GM06990 (cell line): Measurements from ENCODE around the gene VIT.

Source experiments
- DNase-seq: peaks from one replicate; pipeline ENCODE4 v3.0.0-alpha.2; 2011; ENCODE audit not compliant: insufficient read length; ENCODE audit errors: extremely low read depth
- H3K27me3 ChIP-seq: replicated peaks from 2 replicates; pipeline ENCODE4 v1.6.0; 2011; ENCODE audit warnings: low read length; ENCODE audit not compliant: control insufficient read depth, insufficient read depth
- H3K36me3 ChIP-seq: 2 replicates; pipeline ENCODE4 v1.5.1; 2011; ENCODE audit warnings: low read length; ENCODE audit not compliant: control insufficient read depth, insufficient read depth
- H3K4me3 ChIP-seq: replicated peaks from 2 replicates; pipeline ENCODE4 v1.5.1; 2011; ENCODE audit warnings: low read depth, mild to moderate bottlenecking, control low read depth, low read length
- TF ChIP-seq, protein P1 (sequence below): IDR thresholded peaks from 2 replicates; pipeline ENCODE4 v1.5.1; 2011; ENCODE audit warnings: low read length, control low read depth, mild to moderate bottlenecking, inconsistent platforms; ENCODE audit not compliant: insufficient read depth, poor library complexity, severe bottlenecking

VIT gene

GRCh38 chr2:36733215-36733614 lies 36.7 kb downstream of the VIT start:
- Histone ChIP-seq H3K36me3 (no peaks in the 10 kb centered on the region), H3K27me3 (no peaks in the 10 kb centered on the region), H3K4me3 (no peak overlapping the region)
- TF ChIP-seq, protein P1, sequence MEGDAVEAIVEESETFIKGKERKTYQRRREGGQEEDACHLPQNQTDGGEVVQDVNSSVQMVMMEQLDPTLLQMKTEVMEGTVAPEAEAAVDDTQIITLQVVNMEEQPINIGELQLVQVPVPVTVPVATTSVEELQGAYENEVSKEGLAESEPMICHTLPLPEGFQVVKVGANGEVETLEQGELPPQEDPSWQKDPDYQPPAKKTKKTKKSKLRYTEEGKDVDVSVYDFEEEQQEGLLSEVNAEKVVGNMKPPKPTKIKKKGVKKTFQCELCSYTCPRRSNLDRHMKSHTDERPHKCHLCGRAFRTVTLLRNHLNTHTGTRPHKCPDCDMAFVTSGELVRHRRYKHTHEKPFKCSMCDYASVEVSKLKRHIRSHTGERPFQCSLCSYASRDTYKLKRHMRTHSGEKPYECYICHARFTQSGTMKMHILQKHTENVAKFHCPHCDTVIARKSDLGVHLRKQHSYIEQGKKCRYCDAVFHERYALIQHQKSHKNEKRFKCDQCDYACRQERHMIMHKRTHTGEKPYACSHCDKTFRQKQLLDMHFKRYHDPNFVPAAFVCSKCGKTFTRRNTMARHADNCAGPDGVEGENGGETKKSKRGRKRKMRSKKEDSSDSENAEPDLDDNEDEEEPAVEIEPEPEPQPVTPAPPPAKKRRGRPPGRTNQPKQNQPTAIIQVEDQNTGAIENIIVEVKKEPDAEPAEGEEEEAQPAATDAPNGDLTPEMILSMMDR = no peak
- no peak for DNase-seq

DNA sequence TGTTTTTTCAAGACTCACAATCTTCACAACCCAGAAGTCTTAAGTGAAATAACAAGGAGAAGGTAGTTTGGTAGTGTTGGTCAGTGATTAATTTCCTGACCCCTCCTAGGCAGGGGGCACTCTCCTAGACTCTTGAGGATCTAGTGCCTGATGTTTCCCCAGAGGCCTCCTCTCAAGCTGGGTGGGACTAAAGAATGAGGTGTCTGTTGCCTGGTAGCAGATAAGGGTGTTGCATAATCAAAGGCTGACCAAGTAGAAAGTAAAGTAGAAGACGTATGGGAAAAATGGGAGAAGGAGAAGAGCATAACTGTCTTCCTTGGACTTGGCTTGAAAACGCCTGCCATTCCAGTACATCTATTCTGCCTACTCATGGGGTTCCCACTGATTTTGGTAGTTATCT lies 37.8 kb downstream of the VIT start:
- H3K36me3 ChIP-seq = no peaks in the 10 kb centered on the region
- no peak overlapping the region for H3K4me3 ChIP-seq
- TF ChIP-seq, protein P1 = no peak
- no peaks in the 10 kb centered on the region for H3K27me3 ChIP-seq
- DNase-seq = no peak

- Histone ChIP-seq H3K4me3 (no peak overlapping the region), H3K27me3 (no peaks in the 10 kb centered on the region), H3K36me3 (no peaks in the 10 kb centered on the region)
- TF ChIP-seq, protein P1 = no peak
- no peak for DNase-seq
Measured at GRCh38 chr2:36737131-36737750, 40.7 kb downstream of the VIT start.

GRCh38 chr2:36740061-36740460 lies 43.6 kb downstream of the VIT start:
- H3K4me3 ChIP-seq = no peak overlapping the region
- H3K36me3 ChIP-seq = no peaks in the 10 kb centered on the region
- no peaks in the 10 kb centered on the region for H3K27me3 ChIP-seq
- TF ChIP-seq, protein P1 = no peak
- no peak for DNase-seq

- Histone ChIP-seq H3K36me3 (no peaks in the 10 kb centered on the region), H3K27me3 (no peaks in the 10 kb centered on the region), H3K4me3 (no peak overlapping the region)
- TF ChIP-seq, protein P1 = no peak
- no peak for DNase-seq
Measured at GRCh38 chr2:36741188-36741837, 44.8 kb downstream of the VIT start.
